COR-L47 (cell line): ENCODE measurements around the gene SCN3A.
A peak's percentile ranks its signal among the peaks of the same experiment; 100 is the strongest.

ENCODE experiments used
- DNase-seq: peaks from one replicate; lab custom pipeline; 2025; lab: John Stamatoyannopoulos, UW

Gene SCN3A

GRCh38 chr2:165203689-165204559 is at the start of gene SCN3A:
SCN3A (minus strand) TSS chr2:165204050; CDS start chr2:165176394, 27,656 bp downstream.
- peak; percentile 75 for DNase-seq

DNA sequence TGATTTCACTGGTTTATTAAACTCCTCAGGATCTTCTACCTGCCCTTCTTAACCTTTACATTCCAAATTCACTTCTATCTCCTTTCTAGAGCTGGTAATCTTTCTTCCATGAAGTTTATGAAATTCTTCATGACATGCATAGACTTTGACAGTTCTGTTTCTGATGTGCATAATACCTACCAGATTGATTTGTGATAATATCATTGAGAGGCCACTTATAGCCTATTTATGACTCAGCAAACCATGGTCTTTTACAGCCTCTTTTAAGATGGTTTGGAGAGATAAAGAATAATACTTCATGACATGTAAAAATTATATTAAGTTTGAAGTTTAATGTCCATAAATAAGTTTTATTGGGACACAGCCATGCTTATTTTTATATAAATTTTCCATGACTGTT is 49.3 kb upstream of the SCN3A start:
- no peak for DNase-seq

GRCh38 chr2:165251366-165251765 is 47.5 kb upstream of the SCN3A start:
- peak; percentile 79 for DNase-seq

- no peak for DNase-seq
These were observed 44.4 kb upstream of the SCN3A start for GRCh38 chr2:165248238-165248637.

DNA sequence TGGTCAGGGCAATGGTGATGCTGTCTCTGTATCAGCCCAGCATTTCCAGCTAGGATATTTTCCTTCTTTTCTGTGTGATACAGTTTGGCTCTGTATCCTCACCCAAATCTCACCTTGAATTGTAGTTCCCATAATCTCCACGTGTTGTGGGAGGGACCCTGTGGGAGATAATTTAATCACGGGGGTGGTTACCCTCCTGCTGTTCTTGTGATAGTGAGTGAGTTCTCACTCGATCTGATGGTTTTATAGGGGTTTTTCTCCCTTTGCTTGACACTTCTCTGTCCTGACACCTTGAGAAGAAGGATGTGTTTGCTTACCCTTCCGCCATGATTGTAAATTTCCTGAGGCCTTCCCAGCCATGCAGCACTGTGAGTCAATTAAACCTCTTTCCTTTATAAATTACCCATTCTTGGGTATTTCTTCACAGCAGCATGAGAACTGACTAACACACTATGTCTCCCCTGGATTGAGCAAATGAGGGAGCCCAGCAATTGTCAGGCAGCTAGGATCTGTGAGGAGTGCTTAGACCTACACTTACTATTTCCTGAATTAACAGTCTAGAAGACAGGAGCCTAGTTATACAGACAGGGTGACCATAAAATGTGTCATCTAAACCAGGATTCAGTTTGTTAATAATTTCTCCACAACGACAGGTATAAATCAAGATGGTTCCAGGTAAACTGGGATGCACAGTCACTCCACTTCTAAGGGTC is 41.4 kb upstream of the SCN3A start:
- DNase-seq = no peak

- DNase-seq = peak; percentile 2
These were observed 37.1 kb upstream of the SCN3A start for GRCh38 chr2:165240916-165241315.

DNA sequence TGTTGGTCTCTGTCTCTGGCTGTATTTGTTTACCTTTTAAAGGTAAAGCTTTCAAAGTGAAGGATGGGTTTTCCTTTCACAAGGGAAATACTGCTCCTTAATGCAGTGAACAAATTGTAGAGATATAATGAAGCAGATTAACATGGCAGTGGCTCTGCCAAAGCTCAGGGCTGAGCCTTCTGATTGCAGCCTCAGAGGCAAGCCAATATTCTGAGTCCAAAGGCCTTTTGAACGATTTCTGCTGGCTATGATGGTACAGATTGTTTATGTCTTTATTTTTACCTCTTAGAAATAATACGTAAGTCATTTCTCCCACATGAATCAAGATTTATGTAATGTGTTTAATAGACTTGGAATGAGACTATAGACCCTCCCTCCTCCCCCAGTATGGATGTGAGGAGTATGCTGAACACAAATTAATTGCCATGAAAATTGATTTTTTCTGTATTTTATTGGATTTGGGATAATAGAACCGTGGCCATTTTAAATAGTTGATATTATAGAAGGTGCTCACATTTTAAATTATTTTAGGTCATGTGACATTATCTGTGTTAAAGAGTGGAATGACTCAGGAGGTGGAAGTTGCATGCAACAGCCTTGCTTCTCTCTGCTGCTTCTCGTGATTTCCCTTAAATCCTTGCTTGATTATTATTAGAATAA is 36.1 kb upstream of the SCN3A start:
- DNase-seq = no peak

- DNase-seq = peak; percentile 48
These were observed 35.4 kb upstream of the SCN3A start, which contains the start of gene SCN2A for GRCh38 chr2:165239230-165239629. SCN2A (plus strand) TSS chr2:165239414; CDS start chr2:165295824, 56,410 bp downstream.

DNA sequence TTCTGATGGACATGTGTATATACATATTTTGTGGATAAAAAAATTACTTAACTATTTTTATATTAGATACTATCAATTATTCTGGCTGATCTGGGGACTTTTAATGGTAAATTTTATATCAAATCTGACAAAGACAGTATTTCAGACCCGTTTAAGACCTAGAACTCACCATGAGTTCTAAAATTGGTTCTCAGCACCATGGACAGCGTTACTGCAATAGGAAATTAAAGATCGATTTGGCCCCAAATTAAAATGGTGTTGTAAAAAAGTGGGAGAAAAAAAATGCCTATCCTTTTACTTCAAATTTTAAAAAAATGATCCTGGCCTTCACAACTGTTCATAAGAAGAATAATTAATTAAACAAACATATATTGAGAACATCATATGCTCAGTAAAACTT is 34.4 kb upstream of the SCN3A start:
- no peak for DNase-seq

GRCh38 chr2:165237056-165237455 is 33.2 kb upstream of the SCN3A start:
- no peak for DNase-seq

GRCh38 chr2:165227571-165227970 is 23.7 kb upstream of the SCN3A start:
- no peak for DNase-seq

GRCh38 chr2:165224941-165225340 is 21.1 kb upstream of the SCN3A start:
- DNase-seq = no peak

- DNase-seq = no peak
These were observed 15.6 kb upstream of the SCN3A start for GRCh38 chr2:165219481-165219880.

DNA sequence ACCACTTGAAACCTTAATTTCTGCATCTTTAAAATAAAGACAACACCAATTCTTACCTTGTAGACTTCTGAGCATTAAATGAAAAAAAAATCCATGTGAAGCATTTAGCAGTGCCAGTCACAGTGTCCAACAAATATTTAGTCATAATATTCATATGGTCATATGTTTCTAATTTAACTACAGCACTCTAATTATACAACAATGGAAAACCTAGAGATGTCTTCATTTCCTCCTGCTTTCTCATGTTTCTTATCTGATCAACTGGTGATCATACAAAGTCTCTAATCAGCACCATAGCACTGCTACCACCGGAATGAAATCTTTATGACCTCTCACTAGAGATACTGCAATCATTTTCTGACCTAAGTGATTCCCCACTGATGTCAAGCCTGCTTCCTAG is 10.2 kb upstream of the SCN3A start:
- DNase-seq = no peak

DNA sequence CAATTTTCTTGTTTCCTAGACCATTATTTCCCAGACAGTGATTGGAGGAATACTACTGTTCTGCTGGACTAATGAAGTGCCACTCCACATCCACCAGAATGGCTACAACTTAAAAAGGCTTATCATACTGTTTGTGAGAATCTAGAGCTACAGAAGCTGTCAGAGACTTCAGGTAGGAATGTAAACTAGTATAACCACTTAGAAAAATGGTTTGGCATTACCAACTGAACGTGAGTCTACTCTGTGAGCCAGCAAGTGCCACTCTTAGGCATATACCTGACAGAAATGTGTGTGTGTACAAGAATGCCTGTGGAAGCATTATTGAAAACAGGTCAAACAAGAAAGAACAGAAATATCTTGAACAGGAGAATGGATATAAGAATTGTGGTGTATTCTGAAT is 4.2 kb upstream of the SCN3A start:
- no peak for DNase-seq

GRCh38 chr2:165205865-165206264 is 2.0 kb upstream of the SCN3A start:
- DNase-seq = no peak

GRCh38 chr2:165202239-165202638 is 1.6 kb downstream of the SCN3A start:
- peak; percentile 31 for DNase-seq

- no peak for DNase-seq
These were observed 5.7 kb downstream of the SCN3A start for GRCh38 chr2:165198181-165198580.

DNA sequence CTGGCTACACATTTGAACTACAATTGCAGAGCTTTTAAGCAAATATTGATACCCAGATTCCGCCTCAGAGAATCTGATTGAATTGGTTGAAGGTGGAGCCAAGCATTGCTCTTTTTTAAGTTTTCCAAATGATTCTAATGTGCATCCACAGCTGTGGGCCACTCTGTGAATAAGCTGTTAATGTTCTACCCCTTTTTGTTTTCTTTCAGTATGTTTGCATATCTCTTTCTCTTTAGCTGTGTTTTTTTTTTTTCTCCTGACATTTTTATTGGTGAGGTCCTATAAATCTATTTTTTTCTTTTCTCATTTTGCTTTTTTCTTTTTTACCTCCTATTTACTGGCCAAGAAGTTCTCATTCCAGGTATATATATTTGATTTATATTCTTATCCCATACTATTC is 6.5 kb downstream of the SCN3A start:
- DNase-seq = peak; percentile 60

GRCh38 chr2:165196411-165196810 is 7.4 kb downstream of the SCN3A start:
- no peak for DNase-seq

- peak; percentile 69 for DNase-seq
These were observed 10.6 kb downstream of the SCN3A start for GRCh38 chr2:165193178-165193777.

DNA sequence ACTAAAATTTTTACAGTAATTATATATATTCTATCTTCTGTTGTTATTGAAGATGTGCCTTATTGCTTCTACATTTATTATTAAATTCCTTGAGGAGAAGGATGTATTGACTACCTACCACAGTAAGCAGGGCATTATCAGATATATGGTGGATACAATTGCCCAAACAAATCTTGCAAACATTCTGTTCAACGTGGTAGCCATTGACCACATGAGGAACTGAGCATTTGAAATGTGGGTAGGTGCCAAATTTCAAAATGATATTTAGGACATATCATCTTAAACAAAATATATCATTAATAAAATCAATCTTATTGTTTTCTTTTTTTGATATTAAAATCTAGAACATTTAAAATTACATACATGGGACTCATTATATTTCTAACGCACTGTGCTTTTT is 11.1 kb downstream of the SCN3A start:
- DNase-seq = no peak
